Sigmoid colon (tissue), 7 donors: ENCODE measurements around the gene POLE2. TPM values are rescaled to one million over a fixed set of nuclear protein-coding genes. Genes with fewer than 3 reads are reported as not detected.

Source experiments
- DNase-seq: peaks from one replicate; pipeline ENCODE4 v3.0.0-alpha.2; 2019
- H3K27ac ChIP-seq, 4 donors: fragments of 200-600 bp; sonication (generic); one replicate each; pipeline ENCODE4 v1.5.1; 2016 to 2019; ENCODE audit warnings: mild to moderate bottlenecking in 1 of 4
- H3K27me3 ChIP-seq, 3 donors: fragments of 200-600 bp; sonication (generic); one replicate each; pipeline ENCODE4 v1.5.1; 2019; ENCODE audit warnings: mild to moderate bottlenecking in 1 of 3
- H3K36me3 ChIP-seq, 4 donors: fragments of 200-600 bp; sonication (generic); one replicate each; pipeline ENCODE4 v1.5.1; 2016 to 2019
- H3K4me1 ChIP-seq, 4 donors: fragments of 200-600 bp; sonication (generic); one replicate each; pipeline ENCODE4 v1.5.1; 2017 to 2019
- H3K4me3 ChIP-seq, 4 donors: fragments of 200-600 bp; sonication (generic); one replicate each; pipeline ENCODE4 v1.5.1; 2017 to 2019; ENCODE audit warnings: mild to moderate bottlenecking in 2 of 4, moderate library complexity in 1 of 4
- H3K9me3 ChIP-seq, 4 donors: fragments of 200-600 bp in 3 of 4; sonication (generic) in 3 of 4; one replicate each; pipeline versions ENCODE4 v1.5.1 to v1.6.1; 2013 to 2019
- EP300 ChIP-seq, 4 donors: sonication (generic); formaldehyde crosslinking; IDR thresholded peaks; one replicate each; pipeline ENCODE4 v1.6.1; 2017; ENCODE audit warnings: antibody characterized with exemption in 4 of 4
- POLR2A ChIP-seq, 2 donors: fragments of 450-650 bp; IDR thresholded peaks; one replicate each; pipeline ENCODE4 v1.6.1; 2016; ENCODE audit warnings: antibody characterized with exemption in 2 of 2, mild to moderate bottlenecking in 2 of 2, moderate library complexity in 2 of 2
- POLR2AphosphoS5 ChIP-seq, 4 donors: sonication (generic); formaldehyde crosslinking; IDR thresholded peaks; one replicate each; pipeline ENCODE4 v1.6.1; 2017; ENCODE audit warnings: antibody characterized with exemption in 4 of 4
- WGBS, 2 donors: extraction: QIAGEN DNeasy Blood & Tissue Kit; methylation state at CpG; one replicate each; pipeline ENCODE4 v1.1.7; 2013; 5-methylcytosine and 5-hydroxymethylcytosine counted together
- intact Hi-C: fragments of 100-400 bp; cut with DNase I; formaldehyde crosslinking; loops from one replicate; pipeline ENCODE4 v1.15.1; 2023
- polyA plus RNA-seq, 3 donors: library from polyadenylated mRNA; stranded (reverse); fragments of 200-250 nt; gene quantifications; one replicate each; pipeline ENCODE4 v1.2.3, GENCODE V29; 2013
- total RNA-seq, 4 donors: library from RNA; depleted of rRNA; stranded (reverse); fragments of >200 nt; gene quantifications; one replicate each; pipeline ENCODE4 v1.1.0, GENCODE V29; 2016
- TF ChIP-seq, protein P1 (sequence below), 4 experiments: fragments of 450-650 bp in 3 of 4; fragments of 200-600 bp in 1 of 4; IDR thresholded peaks; one replicate each; pipeline ENCODE4 v1.5.1; 2016 to 2019; ENCODE audit warnings: antibody characterized with exemption in 4 of 4, mild to moderate bottlenecking in 3 of 4, moderate library complexity in 2 of 4
- donor health status: healthy with polysubstance abuse.
- donor health status: Bipolar disorder and iron deficiency.
- donor health status: healthy.

Gene POLE2
- total and polyA plus RNA-seq, 7 donors: 1.4 to 6.9 (median 3.1) TPM; not detected in 1

DNA sequence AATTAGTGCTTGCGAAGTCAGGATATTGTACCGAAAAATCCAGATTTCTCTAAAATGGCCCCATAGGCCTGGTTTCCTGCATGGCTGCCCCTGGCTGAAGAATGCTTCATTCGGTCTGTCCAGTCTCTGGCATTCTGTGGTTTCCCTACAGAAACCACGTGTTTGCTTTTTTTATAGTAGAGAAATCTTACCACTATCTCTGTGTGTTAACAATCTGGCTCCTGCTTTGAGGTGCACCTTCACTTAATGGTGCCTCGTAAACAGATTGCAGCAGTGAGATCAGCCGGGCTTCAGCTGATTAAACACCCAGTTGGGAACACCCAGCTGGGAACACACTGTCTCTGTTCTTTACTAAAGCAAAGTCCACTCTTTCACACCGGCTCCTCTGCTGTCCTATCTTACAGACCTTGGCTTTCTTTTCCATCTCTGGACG is 46.3 kb downstream of the POLE2 start:
- no peaks in the 10 kb centered on the region for H3K9me3 ChIP-seq
- H3K27me3 ChIP-seq: no peaks in the 10 kb centered on the region
- peaks cover 0 to 20% (median 15%) of the 10 kb centered on the region in 4 donors for H3K4me1 ChIP-seq
- H3K4me3 ChIP-seq: no peak overlapping the region
- intact Hi-C loops: no loop called here
- H3K36me3 ChIP-seq: peaks cover 0 to 7% (median 2%) of the 10 kb centered on the region in 4 donors
- TF ChIP-seq EP300 (IDR thresholded peaks at IDR 0.05) (no peak), POLR2A (IDR thresholded peaks at IDR 0.05) (no peak), POLR2AphosphoS5 (IDR thresholded peaks at IDR 0.05) (peak in 1 of 4 donors; percentile 7)
- WGBS, 2 donors: 12 to 53% methylated on average over 8 of the region's 8 CpGs
- DNase-seq: no peak
- H3K27ac ChIP-seq: peak overlapping the region in 3 of 4 donors; percentile 12 to 51 (median 16)

DNA sequence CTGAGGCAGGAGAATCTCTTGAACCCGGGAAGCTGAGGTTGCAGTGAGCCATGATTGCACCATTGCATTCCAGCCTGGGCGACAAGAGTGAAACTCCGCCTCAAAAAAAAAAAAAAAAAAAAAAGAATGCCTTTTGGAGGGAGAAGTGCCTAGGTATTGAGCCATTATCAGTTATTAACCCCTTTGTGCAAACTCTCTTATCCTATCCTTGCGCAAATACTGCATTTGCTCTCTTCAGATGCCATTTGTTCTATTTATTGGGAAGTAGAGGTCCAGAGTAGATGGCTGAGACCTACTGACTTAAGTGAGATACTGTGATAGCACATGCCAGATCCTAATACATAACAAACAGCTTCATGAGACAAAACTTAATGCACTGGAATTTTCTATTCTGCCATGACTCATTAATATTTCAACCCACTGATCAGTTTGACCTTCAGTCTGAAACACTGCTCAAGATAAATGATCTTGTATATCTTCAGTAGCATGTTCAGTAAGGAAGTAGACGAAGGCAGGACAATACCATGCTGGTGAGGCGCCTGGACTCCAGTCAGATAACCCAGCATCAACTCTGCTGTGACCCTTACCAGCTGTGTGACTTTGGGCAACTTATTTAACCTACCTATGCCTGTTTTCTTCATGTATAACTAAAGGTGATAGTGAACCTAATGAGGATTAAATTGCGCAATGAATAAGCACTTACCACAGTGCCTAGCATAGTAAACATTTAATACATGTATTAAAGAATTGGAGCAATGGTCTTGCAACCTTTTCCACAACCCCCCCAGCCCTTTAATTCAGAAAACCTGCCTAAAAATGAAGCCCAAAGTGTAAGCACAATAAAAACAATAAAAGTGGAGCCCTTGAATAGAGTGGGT is 47.2 kb downstream of the POLE2 start:
- no peak overlapping the region for H3K4me3 ChIP-seq
- TF ChIP-seq POLR2AphosphoS5 (IDR thresholded peaks at IDR 0.05): no peak
- no peak for TF ChIP-seq EP300 (IDR thresholded peaks at IDR 0.05)
- no peak for DNase-seq
- H3K27ac ChIP-seq: peak overlapping the region in 2 of 4 donors; percentile 12 to 51
- intact Hi-C loops: no loop called here
- H3K4me1 ChIP-seq: peaks cover 0 to 29% (median 23%) of the 10 kb centered on the region in 4 donors
- H3K27me3 ChIP-seq: no peaks in the 10 kb centered on the region
- H3K36me3 ChIP-seq: peaks cover 0 to 9% (median 2%) of the 10 kb centered on the region in 4 donors
- 82 to 94% methylated on average over 7 of the region's 7 CpGs for WGBS, 2 donors
- H3K9me3 ChIP-seq: no peaks in the 10 kb centered on the region

DNA sequence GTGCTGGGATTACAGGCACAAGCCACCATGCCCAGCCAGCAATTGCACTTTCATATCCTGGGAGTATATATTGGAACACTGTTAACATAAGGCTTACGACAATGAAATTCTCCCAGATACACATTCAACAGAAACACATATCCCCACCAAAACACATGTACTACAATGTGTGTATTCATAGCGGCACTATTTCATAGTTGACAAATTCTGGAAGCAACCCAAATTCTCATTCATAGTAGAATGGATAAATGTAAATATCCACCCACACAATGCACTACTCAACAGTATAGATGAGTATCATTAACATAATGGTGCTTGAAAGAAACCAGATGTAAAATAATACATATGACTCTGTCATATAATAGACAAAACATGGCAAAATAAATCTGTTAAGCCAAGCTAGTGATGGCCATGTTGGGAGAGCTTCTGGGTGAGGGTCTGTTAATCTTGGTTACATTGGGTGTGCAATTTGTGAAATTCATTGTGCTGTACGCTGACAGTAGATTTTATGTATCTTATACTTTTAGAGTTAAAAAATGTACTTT is 50.4 kb downstream of the POLE2 start:
- intact Hi-C loops: loop anchor here (10.0 kb wide), 1 partner anchor 477 kb away; the partner anchor contains the start of gene VCPKMT
- TF ChIP-seq EP300 (IDR thresholded peaks at IDR 0.05): no peak
- TF ChIP-seq, protein P1, sequence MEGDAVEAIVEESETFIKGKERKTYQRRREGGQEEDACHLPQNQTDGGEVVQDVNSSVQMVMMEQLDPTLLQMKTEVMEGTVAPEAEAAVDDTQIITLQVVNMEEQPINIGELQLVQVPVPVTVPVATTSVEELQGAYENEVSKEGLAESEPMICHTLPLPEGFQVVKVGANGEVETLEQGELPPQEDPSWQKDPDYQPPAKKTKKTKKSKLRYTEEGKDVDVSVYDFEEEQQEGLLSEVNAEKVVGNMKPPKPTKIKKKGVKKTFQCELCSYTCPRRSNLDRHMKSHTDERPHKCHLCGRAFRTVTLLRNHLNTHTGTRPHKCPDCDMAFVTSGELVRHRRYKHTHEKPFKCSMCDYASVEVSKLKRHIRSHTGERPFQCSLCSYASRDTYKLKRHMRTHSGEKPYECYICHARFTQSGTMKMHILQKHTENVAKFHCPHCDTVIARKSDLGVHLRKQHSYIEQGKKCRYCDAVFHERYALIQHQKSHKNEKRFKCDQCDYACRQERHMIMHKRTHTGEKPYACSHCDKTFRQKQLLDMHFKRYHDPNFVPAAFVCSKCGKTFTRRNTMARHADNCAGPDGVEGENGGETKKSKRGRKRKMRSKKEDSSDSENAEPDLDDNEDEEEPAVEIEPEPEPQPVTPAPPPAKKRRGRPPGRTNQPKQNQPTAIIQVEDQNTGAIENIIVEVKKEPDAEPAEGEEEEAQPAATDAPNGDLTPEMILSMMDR (IDR thresholded peaks at IDR 0.05): no peak
- H3K36me3 ChIP-seq: peaks cover 0 to 9% (median 2%) of the 10 kb centered on the region in 4 donors
- H3K9me3 ChIP-seq: no peaks in the 10 kb centered on the region
- H3K27ac ChIP-seq: no peak overlapping the region
- WGBS, 2 donors: 89 to 90% methylated on average over 3 of the region's 3 CpGs
- DNase-seq: no peak
- H3K4me1 ChIP-seq: peaks cover 0 to 45% (median 25%) of the 10 kb centered on the region in 4 donors
- no peak overlapping the region for H3K4me3 ChIP-seq
- no peaks in the 10 kb centered on the region for H3K27me3 ChIP-seq

DNA sequence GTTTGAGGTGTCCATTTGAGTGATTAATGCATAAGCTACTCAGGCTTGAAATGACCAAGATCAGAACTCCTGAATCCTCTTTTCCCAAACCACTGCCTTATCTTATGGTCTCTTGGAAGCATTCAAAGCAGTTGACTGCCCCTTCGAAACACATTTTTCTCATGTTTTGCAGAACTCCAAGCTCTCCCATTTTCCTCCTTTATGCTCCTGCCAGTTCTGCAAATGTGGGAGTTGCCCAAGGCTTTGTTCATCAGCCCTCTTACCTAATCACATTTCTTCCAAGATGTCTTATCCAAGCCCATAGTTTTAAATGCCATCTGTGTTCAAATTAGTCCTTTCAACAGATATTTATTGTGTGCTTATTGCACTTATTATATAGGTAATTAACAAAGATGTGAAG is 51.1 kb downstream of the POLE2 start:
- peaks cover 0 to 9% (median 2%) of the 10 kb centered on the region in 4 donors for H3K36me3 ChIP-seq
- no peak overlapping the region for H3K27ac ChIP-seq
- no peak for DNase-seq
- H3K4me1 ChIP-seq: peaks cover 0 to 45% (median 28%) of the 10 kb centered on the region in 4 donors
- H3K4me3 ChIP-seq: no peak overlapping the region
- no peaks in the 10 kb centered on the region for H3K27me3 ChIP-seq
- 94 to 99% methylated on average over 1 of the region's 1 CpG for WGBS, 2 donors
- no peak for TF ChIP-seq POLR2AphosphoS5 (IDR thresholded peaks at IDR 0.05)
- no peak for TF ChIP-seq EP300 (IDR thresholded peaks at IDR 0.05)
- TF ChIP-seq POLR2A (IDR thresholded peaks at IDR 0.05): no peak
- TF ChIP-seq, protein P1 (IDR thresholded peaks at IDR 0.05): no peak
- intact Hi-C loops: loop anchor here (10.0 kb wide), 1 partner anchor 478 kb away; the partner anchor contains the start of gene VCPKMT
- no peaks in the 10 kb centered on the region for H3K9me3 ChIP-seq

DNA sequence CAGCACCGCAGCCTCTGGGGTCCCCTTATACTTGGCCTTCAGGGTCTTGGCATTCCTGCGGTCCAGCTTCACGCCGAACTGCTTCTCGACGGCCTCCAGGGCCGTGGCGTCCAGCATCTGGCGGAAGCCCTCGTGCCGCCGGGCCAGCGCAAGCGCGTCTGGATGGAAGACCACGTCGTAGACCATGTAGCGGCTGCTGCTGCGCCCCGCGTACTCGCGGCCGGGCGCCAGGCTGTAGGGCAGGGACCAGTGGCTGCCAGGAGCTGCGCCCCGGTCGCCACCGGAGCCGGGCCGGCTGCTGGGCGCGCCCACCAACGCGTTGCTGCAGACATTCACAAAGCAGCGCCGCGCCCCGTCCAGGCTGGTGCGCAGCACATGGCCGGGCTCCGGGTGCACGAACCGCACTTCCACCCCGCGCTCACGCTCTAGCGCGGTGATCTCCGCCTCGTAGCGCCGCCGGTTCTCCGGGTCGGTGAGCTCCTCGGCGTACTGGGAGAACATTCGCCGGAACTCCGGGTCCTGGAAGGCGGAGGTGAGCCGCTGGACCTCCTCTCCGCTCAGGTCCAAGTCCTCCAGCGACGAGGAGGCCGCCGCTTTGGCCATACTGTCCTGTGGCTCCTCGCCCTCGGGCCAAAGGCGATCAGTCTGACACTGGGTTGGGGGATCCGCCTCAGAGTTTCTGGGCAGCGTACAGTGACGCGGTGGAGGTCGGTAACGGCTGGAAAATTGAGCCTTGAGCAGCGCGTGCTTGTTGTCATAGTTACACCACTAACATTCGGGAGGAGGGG is 53.3 kb downstream of the POLE2 start, which contains the start of gene DNAAF2:
DNAAF2 (minus strand) TSS at position 698 of the 788 bp plus-strand sequence; CDS start at position 603, 95 bp downstream.
- Histone ChIP-seq H3K4me1 (peaks cover 0 to 53% (median 33%) of the 10 kb centered on the region in 4 donors), H3K9me3 (no peaks in the 10 kb centered on the region), H3K36me3 (peaks cover 0 to 9% (median 2%) of the 10 kb centered on the region in 4 donors), H3K27ac (peak within 1 kb of the TSS; percentile 91 to 99 (median 98)), H3K27me3 (no peaks in the 10 kb centered on the region), H3K4me3 (peak within 1 kb of the TSS; percentile 66 to 95 (median 86))
- intact Hi-C loops: loop anchor here (2.0 to 10.0 kb wide), 5 partner anchors 14 to 480 kb away; partner anchors contain the start of genes KLHDC1, KLHDC2, MGAT2 and NEMF
- TF ChIP-seq, protein P1 (IDR thresholded peaks at IDR 0.05): no peak
- peak in 1 of 4 donors; percentile 38 for TF ChIP-seq POLR2AphosphoS5 (IDR thresholded peaks at IDR 0.05)
- peak; percentile 80 for DNase-seq
- 0% methylated on average over 80 of the region's 80 CpGs for WGBS, 2 donors
